GM19455 (cell line): ENCODE data around the gene MGAT5.
"Not testable (repeated sequence)": the region's sequence is repeated elsewhere in the genome, so short reads cannot be mapped to it uniquely, and the experiment has no call there.

Source experiments
- ATAC-seq: cut with Tn5 transposase; IDR thresholded peaks from one replicate; pipeline ENCODE4 v1.9.1; 2021; ENCODE audit not compliant: unreplicated experiment

The MGAT5 gene

DNA sequence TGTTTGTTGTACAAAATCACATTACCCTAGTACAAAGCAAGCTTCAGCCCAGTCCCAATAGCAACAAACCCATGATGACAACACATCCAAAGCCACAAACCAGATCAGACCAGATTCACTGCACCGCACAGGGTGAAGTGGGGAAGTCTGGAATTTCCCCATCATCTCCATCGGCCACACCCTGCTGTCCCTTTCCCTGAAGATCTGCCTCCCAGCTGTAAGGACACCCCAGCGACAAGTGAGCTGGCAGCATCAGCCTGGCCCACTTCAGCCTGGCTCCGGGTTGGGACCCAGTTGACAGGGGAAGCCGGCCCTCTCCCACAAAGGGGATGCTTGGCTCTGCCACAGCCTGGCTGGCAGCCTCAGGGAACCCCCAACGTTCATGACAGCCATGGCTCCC is 207.6 kb downstream of the MGAT5 start:
- no peak for ATAC-seq

DNA sequence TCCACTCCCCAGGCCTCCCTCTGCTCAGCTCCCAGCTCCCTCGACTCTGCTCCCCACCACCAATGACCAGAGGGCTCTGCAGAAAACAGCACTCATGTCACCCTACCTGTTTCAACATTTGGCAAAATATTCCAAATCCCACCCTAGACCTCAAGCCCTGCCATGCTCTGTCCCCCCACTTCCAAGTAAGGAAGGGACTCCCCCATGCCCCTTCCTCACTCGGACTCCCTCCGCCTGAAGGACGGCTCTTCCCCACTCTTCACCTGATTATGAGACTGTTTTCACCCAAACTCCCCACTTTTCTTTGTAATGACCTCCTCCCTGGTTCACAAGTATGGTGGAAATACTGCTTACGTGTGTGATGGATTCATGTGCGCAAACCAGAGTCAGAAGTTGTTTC is 208.4 kb downstream of the MGAT5 start:
- no peak for ATAC-seq

DNA sequence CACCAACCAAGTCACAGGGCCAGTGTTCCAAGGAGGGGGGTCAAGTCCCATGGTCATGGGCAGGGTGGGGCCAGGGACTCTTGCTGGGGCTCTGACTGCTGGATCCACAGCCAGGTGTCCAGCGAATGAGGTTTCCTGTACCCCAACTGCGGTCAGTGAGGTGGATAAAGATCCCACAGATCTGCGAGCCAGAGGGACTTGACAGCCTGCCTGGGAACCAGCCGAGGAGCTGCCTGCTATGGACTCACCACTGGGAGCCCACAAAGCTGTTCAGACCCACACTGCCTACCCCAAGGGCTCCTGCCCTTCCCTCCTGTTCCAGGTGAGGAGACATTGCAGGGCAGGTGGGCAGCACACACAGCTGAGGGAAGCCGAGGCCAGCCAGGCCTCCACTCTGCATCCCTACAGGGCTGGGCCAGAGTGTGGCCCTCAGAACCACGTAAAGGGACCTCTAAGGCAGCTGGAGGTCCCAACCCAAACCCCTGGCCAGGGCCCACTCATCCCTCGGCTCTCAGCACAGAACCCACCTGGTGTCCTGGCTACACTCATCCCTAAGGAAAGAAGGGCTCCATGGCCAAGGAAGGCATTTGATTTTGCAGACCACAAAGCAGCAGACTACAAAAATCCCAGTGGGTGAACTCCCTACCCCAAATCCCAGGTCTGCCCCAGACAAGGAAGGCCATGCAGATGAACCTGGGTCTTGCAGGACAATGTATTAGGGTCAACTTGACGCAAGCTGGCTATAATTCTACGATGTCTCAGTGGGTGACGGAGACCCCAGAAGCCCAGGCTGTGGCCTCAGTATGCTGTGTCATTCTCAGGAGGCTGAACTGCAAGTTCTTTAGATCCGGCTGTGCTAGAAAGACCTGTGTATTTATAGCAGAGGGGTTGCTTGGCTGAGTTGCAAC is 209.2 kb downstream of the MGAT5 start:
- no peak for ATAC-seq

DNA sequence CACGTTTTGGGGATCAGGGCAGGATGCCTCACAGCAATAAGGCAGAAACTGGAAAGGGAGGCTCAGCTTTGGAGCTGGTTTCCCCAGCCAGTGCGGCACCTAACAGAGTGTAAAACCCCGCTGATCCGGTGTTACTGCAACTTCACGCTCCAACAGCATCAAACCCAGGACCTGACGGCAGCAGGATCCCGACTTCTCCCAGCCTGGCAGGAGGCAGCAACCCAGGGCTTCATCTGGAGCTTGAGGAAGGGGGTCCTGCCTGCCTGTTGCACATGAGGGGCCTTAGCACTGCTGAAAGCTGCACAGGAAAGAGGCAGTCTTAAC is 209.8 kb downstream of the MGAT5 start:
- ATAC-seq, result no peak

DNA sequence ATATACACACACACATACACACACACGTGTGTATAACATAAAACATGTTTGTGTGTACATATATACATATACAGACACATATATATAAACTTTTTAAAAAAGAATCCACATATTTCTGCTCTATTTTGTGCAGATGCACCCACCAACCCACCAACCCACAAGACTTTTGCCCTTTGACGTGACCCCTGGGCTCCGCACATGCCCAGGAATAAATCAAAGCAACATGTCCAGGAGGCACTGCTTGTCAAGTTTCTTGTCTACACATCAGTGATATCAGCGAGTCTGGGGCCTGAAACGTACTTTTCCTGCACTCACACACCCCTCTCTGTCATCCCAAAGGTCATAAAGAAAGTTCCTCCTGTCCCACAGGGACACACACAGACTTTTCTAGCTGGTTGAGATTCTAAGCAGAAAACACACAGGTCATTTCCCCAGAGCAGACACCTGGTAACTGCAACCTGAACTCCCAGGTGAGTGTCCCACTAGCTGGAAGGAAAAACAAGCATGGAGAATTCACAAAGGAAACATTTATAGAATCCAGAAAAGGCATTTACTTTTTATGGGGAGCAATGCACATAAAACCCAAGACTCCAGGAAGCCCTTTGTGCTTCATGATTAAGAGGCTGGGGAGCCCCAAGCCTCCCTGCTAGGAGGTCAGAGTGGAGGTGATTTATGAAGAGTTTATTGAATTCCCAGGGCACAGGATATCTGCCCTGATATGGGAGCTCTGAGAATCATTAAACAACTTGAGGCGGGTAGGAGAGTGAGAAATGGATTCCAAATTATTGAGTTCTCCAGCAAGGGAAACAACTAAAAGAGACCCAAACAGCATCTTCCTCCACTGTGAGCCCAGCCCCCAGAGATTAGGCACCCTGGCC is 211.6 kb downstream of the MGAT5 start:
- ATAC-seq, result no peak

DNA sequence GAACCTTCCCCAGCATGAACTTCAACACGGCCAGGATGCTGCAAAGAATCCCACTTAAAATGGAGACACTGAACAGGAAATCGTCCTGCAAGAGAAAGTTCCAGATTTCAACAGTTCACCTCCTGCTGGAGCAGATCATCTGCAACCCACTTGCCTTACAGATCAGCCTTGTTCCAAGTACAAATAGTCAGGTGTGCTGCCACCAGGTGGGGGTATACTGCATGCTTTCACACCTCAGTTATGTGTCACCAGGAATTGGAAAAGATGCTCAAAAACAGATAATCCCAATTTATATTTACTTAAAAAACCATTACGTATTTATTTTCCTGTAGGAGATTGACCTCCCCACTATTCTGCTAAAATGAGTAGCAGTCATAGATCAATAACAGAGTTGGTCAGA is 212.3 kb downstream of the MGAT5 start:
- no peak for ATAC-seq

DNA sequence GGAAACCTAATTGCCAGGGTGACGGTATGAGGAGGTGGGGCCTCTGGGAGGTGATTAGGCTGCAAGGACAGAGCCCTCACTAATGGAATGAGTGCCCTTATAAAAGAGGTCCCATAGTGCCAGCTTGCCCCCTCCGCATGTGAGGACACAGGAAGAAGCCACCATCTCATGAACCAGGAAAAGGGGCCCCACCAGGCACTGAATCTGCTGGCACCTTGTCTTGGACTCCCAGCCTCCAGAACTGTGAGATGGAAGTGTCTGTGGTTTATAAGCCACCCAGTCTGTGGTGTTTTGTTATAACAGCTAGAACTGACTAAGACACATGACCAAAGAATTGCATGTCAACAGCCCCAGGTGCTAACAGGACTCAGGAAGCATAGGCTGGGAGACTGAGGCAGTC is 214.3 kb downstream of the MGAT5 start:
- ATAC-seq, result no peak

DNA sequence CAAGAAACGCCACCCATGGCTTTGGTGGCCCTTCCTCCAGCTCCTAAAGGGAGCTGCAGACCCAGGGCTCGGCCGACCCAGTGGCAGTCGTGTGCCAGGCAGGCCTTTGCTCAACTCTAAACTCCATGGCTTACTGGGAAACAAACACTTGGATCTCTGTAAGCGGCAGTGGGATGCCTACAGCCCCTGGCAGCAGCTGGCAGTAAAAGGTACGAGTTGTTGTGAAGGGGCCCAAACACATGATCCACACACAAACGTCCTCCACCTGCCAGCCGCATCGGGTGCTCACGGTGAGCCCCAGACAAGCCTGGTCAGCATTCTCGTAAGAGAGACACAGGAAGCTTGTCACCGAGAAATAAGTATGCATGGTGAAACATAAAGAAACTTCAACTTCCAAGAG is 214.9 kb downstream of the MGAT5 start:
- no peak for ATAC-seq

DNA sequence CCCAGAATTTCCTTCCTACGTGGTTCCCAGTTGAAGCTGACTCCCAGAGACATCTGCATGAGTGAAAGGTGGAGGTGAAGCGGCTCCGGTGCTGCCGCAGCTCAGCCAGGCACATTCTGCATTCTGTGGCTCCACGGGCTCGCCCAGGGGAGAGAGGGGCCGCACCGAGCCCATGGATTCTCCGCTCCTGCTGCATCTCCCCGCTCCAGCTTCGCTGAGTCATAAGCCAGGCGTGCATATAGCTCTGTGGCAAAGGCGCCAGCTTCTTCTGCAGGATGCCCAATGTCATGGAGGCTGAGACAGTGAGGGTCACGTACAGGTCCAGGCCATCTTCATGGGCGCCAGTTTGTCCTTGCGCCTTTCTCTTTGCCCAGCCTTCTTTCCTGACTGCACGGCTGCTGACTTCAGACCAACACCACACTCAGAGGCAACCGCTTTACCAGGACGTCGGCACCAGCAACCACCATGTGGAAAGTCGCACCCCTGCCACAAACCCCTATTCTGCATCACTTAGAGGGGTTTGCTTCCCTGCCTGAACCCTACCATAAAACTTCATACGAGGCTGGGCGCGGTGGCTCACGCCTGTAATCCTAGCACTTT is 215.7 kb downstream of the MGAT5 start:
- no peak for ATAC-seq

DNA sequence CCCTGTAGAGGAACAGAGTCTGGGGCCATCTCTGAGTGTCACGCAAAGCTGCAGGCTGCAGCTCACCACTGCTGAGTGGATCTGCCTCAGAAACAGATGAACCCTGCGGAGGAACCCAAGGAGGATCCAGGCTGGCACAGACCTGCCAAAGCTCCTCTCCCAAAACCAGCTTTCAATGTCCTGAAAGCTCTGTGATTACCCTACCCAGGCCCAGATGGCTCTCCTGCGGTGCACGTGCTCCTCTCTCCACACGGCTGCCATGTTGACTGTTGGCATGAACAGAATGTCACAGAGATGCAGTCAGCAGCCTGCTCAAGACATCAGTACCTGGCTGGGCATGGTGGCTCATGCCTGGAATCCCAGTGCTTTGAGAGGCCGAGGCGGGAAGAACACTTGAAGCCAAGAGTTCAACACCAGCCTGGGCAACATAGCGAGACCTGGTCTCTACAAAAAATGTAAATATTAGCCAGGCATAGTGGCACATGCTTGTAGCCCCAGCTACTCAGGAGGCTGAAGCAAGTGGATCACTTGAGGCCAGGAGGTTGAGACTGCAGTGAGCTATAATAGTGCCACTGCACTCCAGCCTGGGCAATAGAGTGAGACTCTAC is 216.8 kb downstream of the MGAT5 start:
- ATAC-seq, result no peak

DNA sequence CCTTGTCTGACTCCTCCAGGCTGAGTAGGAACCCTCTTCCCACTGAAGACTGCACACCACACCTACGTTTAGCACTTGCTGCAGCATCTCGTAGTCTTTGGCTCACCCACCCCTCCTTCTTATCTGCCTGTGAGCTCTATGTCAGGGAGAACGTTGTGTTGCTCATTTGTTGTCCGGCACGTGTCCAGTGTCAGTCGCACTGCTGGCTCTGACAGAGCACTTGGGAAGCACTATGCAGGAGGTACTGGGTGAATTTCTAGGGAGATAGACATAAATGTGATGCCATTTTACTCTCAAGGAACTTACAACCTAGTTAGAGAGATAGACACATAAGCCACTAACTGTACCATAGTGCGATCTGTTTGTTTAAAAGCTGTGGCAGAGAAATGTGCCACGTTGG is 223.1 kb downstream of the MGAT5 start:
- not testable (repeated sequence) for ATAC-seq

DNA sequence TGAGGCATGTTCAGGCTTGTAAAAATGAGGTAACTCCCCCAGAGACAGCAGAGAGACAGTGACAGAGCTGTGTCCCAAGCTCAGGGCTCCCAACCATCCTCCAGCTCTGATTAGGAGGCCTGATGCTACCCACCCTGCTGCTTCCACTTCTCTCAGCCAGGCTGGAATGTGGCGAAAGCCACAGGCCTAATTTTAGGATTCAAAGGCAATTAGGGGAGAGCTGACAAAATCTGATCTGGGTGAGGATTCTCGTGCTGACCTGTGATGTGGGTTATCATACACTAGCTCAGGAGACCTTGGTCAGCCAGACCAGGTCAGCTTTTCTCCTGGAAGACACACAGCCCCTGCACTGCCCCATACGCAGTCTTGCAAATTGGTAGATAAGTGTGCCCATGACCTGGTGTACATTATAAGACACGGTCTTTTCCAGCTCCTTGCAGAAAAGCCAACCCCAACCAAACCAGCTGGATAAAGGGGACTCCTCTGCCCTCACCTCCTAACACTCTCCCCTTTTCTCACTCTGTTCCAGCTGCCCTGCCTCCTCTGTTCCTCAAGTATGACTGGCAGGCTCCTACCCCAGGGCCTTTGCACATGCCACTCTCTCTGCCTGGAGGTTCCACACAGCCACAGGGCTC is 225.9 kb downstream of the MGAT5 start:
- no peak for ATAC-seq

DNA sequence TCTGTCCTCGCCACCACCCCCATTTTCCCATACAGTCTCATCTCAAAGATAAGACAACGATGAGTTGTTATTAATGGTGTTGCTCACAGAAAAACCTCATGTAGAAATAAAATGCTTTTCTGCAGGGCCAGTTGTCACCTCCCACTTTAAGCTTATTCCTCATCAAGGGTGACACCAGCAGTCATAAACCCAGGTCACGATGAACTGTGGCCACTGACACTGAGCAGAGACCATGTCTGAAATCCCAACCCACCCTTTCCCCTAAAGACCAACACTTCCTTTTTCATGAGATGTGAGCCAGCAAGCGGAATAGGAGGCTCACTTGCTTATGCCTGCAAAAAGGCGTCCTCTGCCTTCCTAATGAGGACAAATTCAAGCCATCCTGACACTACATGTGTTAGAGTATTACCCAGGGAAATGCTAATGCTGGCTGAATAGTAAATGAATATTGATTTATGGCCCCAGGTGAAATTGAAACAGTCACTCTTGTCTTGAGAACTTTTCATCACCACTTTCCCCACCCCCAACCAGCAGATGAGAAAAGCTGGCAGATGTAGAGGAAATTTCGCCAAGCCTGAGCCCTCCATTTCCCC is 228.4 kb downstream of the MGAT5 start:
- no peak for ATAC-seq

DNA sequence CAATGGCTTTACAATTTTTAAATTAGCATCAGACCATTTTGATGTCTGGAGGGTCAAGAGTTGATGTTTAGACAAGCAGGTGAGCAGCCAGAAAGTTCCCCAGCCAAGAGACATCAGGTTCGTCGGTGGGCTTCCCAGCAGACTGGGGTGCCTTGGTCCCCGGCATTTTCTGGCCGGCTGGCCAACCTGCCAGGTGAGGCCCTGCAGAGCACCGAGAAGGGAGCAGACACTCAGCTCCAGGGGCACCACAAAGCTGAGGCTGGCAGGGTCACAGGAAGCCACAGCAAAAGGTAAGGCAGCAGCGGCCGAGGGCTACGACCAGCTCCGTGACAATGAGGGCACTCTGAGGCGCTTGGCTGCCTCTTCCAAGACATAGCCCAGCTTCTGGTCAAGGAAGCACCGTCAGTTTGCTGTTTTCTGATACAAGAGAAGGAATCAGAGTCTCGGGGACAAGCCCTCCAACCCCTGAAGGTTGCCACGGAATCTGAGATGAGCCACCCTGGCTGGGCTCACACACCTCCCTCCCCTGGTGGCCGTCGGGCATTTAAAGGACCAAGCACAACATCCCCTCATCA is 229.0 kb downstream of the MGAT5 start:
- no peak for ATAC-seq

DNA sequence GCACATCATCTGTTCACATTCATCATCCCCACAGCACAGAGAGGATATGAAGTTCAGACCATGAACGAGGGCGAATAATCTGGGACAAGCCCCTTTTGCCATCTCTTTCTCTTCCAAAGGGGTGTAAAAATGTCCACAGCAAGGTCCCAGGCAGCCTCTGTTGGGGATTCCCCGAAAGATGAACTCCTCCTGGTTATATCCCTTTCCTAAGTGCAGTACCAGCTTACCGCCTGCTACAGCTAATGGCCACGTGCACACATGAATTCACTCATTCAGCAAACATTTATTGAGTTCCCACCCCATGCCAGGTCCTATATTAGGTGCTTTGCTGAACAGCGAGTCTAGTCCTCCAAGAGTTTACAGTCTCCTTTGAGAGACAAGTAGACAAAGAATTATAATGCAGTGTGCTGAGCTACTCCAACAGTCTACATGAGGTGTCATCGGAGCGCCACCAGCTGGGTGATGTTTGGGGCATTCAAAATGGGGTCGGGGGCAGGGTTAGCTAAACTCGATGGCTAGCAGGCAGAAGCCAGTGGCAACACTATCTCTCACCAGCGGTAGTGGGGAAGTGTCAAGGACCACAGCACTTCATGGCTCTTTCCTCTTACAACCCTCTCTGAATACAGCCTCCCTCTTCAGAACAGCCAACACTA is 236.0 kb downstream of the MGAT5 start:
- ATAC-seq, result no peak

DNA sequence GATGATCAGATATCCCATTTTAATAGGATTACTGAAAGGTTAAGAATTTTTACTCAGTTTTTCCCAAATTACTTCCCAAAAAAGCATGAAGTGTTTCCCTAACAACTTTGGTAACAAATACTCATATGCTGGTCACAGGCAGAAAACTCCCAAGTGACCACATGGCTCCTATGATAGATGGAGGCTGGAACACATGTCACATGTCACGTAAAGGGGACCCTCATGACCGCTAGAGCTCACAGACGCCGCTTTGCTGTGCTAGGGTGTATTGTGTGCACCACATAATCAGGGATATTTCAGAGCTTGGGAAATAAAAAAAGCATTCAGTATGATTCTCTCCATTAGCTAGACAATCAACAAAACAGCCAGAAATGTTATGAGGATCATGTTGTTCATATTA is 236.7 kb downstream of the MGAT5 start:
- no peak for ATAC-seq

DNA sequence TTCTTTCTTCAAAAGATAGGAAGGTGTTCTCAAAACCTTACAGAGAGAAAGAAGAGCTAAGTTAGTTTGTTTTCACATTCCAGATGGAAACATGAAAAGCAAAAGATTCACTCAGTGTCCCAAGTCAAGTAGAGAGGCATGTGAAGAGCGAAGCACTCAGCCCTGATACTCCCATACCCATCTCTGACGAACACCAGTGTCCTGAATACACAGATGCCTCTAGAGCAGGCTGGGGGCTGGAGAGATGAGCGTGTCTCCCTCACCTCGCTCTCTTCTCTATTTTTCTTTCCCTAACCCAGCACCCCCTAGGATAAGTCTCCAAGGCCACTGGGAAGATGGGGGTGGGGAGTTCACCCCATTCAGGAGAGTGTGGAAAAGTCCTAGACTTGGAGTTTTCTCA is 237.2 kb downstream of the MGAT5 start:
- no peak for ATAC-seq

DNA sequence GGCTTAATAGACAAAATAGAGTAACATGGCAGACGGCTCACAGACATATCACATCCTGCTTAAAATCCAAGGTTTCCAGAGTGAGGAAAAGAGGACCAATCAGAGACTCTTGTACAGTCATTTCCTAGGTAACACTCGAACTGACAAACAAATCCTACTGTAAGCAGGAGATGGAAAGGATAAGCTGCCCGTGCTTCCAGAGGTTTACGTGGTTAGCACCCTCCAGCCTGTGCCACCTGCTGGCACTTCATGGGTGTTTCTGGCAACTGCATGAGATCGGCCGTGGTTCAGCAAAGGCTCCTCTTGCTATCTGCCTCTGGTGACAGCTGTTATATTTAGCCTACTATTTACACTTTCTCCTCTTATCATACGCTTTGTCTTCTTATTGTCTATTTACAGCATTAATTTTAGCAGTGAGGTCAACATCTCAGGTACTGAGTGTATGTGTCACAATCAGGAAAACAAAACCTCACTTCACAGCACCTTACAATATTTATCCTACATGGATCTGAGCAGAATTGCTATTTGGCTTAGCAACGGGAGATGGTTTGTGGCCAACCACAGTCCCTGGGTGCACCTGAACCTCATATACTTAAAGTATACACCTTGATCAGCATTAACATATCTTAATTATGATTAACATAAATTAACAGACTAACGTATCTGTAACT is 238.0 kb downstream of the MGAT5 start:
- ATAC-seq, result no peak

DNA sequence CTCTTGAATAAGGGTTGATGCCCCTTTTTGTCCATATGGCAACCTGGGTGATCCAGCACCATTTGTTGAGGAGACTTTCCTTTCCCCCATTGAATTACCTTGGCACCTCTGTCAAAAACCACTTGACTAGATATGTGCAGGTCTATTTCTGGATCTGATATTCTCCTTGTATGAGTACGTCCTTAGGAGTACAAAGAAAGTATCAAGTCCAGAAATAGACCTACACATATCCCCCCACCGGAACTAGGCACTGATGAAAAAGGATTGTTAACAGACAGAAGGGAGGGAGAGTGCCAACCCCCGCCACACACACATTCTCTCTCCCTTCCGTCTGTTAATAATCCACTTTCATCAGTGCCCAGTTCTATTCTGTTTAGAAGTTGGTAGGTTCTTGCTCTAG is 239.9 kb downstream of the MGAT5 start:
- ATAC-seq, result no peak
